GM23338 (cell line): ENCODE data around the gene SYT14. TPM values are rescaled to one million over a fixed set of nuclear protein-coding genes. Genes with fewer than 3 reads are reported as not detected.

Source experiments
- ATAC-seq: fragments of 200-7000 bp; cut with Tn5 transposase; 3 replicates; pipeline ENCODE4 v1.9.1; 2020
- DNase-seq: peaks from one replicate; pipeline ENCODE4 v3.0.0-alpha.2; 2015; ENCODE audit warnings: low spot score
- H2AFZ ChIP-seq: fragments of 200-600 bp; sonication (generic); 2 replicates; pipeline ENCODE4 v1.8.0; 2016; ENCODE audit warnings: antibody characterized with exemption, mild to moderate bottlenecking, moderate library complexity
- H3F3A ChIP-seq: fragments of 200-600 bp; sonication (generic); replicated peaks from 2 replicates; pipeline ENCODE4 v1.8.0; 2017; ENCODE audit warnings: antibody characterized with exemption, mixed run types, low read depth
- H3K27ac ChIP-seq: fragments of 200-600 bp; sonication (generic); 2 replicates; pipeline ENCODE4 v1.6.1; 2016; ENCODE audit warnings: low read depth
- H3K27me3 ChIP-seq: fragments of 200-600 bp; sonication (generic); 2 replicates; pipeline ENCODE4 v1.8.0; 2016; ENCODE audit warnings: mild to moderate bottlenecking, mixed run types, moderate library complexity; ENCODE audit not compliant: insufficient read depth
- H3K36me3 ChIP-seq: fragments of 200-600 bp; sonication (generic); 2 replicates; pipeline ENCODE4 v1.8.0; 2016; ENCODE audit warnings: mild to moderate bottlenecking; ENCODE audit not compliant: insufficient read depth
- H3K4me1 ChIP-seq: fragments of 200-600 bp; sonication (generic); 2 replicates; pipeline ENCODE4 v1.8.0; 2016; ENCODE audit warnings: mild to moderate bottlenecking, moderate library complexity; ENCODE audit not compliant: insufficient read depth
- H3K4me2 ChIP-seq: fragments of 200-600 bp; sonication (generic); 2 replicates; pipeline ENCODE4 v1.7.1; 2017; ENCODE audit warnings: mixed run types
- H3K4me3 ChIP-seq: fragments of 200-600 bp; sonication (generic); 2 replicates; pipeline ENCODE4 v1.6.1; 2016; ENCODE audit warnings: mixed run types
- H3K79me2 ChIP-seq: fragments of 200-600 bp; sonication (generic); replicated peaks from 2 replicates; pipeline ENCODE4 v1.8.0; 2017; ENCODE audit warnings: mild to moderate bottlenecking; ENCODE audit not compliant: insufficient read depth
- H3K9me2 ChIP-seq: fragments of 200-600 bp; sonication (generic); 2 replicates; pipeline ENCODE4 v1.8.0; 2017; ENCODE audit not compliant: insufficient read depth
- H4K20me1 ChIP-seq: fragments of 200-600 bp; sonication (generic); replicated peaks from 2 replicates; pipeline ENCODE4 v1.8.0; 2017; ENCODE audit warnings: mild to moderate bottlenecking; ENCODE audit not compliant: insufficient read depth
- H3K27ac Mint-ChIP-seq: 2 replicates; pipeline ENCODE4 v1.8.0; 2020; ENCODE audit warnings: inconsistent platforms, mild to moderate bottlenecking, moderate library complexity, mixed read lengths
- H3K27me3 Mint-ChIP-seq: 3 replicates; pipeline ENCODE4 v1.8.0; 2022; ENCODE audit warnings: low read depth, mild to moderate bottlenecking, moderate library complexity, mixed read lengths, inconsistent platforms; ENCODE audit not compliant: insufficient read depth, poor library complexity
- H3K36me3 Mint-ChIP-seq: 3 replicates; pipeline ENCODE4 v1.8.0; 2021; ENCODE audit warnings: low read depth, mild to moderate bottlenecking, inconsistent platforms, moderate library complexity, mixed read lengths
- H3K4me1 Mint-ChIP-seq: 3 replicates; pipeline ENCODE4 v1.8.0; 2020; ENCODE audit warnings: mild to moderate bottlenecking, inconsistent platforms, mixed read lengths
- H3K4me3 Mint-ChIP-seq: 3 replicates; pipeline ENCODE4 v1.8.0; 2021; ENCODE audit warnings: moderate library complexity, mild to moderate bottlenecking, inconsistent platforms, mixed read lengths
- H3K9me3 Mint-ChIP-seq: 3 replicates; pipeline ENCODE4 v1.8.0; 2020; ENCODE audit warnings: moderate library complexity, mild to moderate bottlenecking, inconsistent platforms, mixed read lengths
- CREB1 ChIP-seq: fragments of 250-450 bp; sonication (Bioruptor Pico); IDR thresholded peaks from 2 replicates; pipeline ENCODE4 v1.5.0; 2020; ENCODE audit warnings: low read depth, mild to moderate bottlenecking, moderate library complexity
- CTCF ChIP-seq, 2 experiments: fragments of 200-600 bp in 1 of 2; sonication (generic) in 1 of 2; conservative IDR thresholded peaks; 2 replicates each; pipeline versions ENCODE4 v1.5.1 to v1.6.1; 2016 to 2017; ENCODE audit warnings: antibody characterized with exemption in 2 of 2, low read depth in 2 of 2, mild to moderate bottlenecking in 2 of 2, moderate library complexity in 1 of 2
- EZH2 ChIP-seq: fragments of 200-600 bp; sonication (generic); IDR thresholded peaks from one replicate; pipeline ENCODE4 v1.8.0; 2017; ENCODE audit warnings: antibody characterized with exemption, mild to moderate bottlenecking, low read depth; ENCODE audit not compliant: unreplicated experiment
- EZH2phosphoT487 ChIP-seq: fragments of 200-600 bp; sonication (generic); IDR thresholded peaks from one replicate; pipeline ENCODE4 v1.8.1; 2018; ENCODE audit warnings: antibody characterized with exemption; ENCODE audit not compliant: unreplicated experiment
- JUNB ChIP-seq: IDR thresholded peaks from one replicate; pipeline ENCODE4 v1.6.1; 2016; ENCODE audit warnings: antibody characterized with exemption; ENCODE audit not compliant: unreplicated experiment
- POLR2AphosphoS5 ChIP-seq: IDR thresholded peaks from 2 replicates; pipeline ENCODE4 v1.6.1; 2016; ENCODE audit warnings: antibody characterized with exemption, low read depth
- REST ChIP-seq: IDR thresholded peaks from one replicate; pipeline ENCODE4 v1.6.1; 2018; ENCODE audit warnings: antibody characterized with exemption; ENCODE audit not compliant: unreplicated experiment
- STAT1 ChIP-seq: IDR thresholded peaks from one replicate; pipeline ENCODE4 v1.6.1; 2016; ENCODE audit warnings: antibody characterized with exemption; ENCODE audit not compliant: unreplicated experiment
- ZNF114 ChIP-seq: fragments of 250-450 bp; sonication (Bioruptor Pico); IDR thresholded peaks from 2 replicates; pipeline ENCODE4 v1.5.0; 2020; ENCODE audit warnings: mild to moderate bottlenecking, moderate library complexity
- ZNF331 ChIP-seq: fragments of 250-450 bp; sonication (Bioruptor Pico); IDR thresholded peaks from 2 replicates; pipeline ENCODE4 v1.5.0; 2020; ENCODE audit warnings: low read depth, mild to moderate bottlenecking, moderate library complexity
- ZNF462 ChIP-seq: fragments of 250-450 bp; sonication (Bioruptor Pico); IDR thresholded peaks from 2 replicates; pipeline ENCODE4 v1.5.0; 2020; ENCODE audit warnings: mild to moderate bottlenecking, moderate library complexity
- polyA plus RNA-seq: library from polyadenylated mRNA; unstranded; fragments of >200 nt; fragmentation: Nextera tagmentation; extraction: Ambion mirVana; gene quantifications from 2 replicates; pipeline ENCODE4 v1.2.1, GENCODE V29; 2016
- total RNA-seq: library from RNA; depleted of rRNA; stranded (reverse); fragments of >200 nt; shearing (Covaris generic); gene quantifications from 2 replicates; pipeline ENCODE4 v1.2.3, GENCODE V29; 2014

The SYT14 gene
- total and polyA plus RNA-seq, 2 experiments from 2014 or later, result 5.2 to 22.4 TPM

- TF ChIP-seq ZNF462 (CRISPR knock-in tag), result no peak
- no peak for TF ChIP-seq STAT1
- TF ChIP-seq CREB1 (CRISPR knock-in tag), result no peak
- TF ChIP-seq CTCF (conservative IDR thresholded peaks at IDR 0.05; ENCODE audit: low read depth in 2 of 2), result no peak
- no peak for TF ChIP-seq POLR2AphosphoS5
- no peak for TF ChIP-seq EZH2phosphoT487
Measured at GRCh38 chr1:209927466-209927865, 10.6 kb upstream of the SYT14 start (continued).

GRCh38 chr1:209929751-209930150, 8.3 kb upstream of the SYT14 start:
- H3K9me2 ChIP-seq, result no peaks in the 10 kb centered on the region
- H3K36me3 ChIP-seq, result no peaks in the 10 kb centered on the region
- no peak overlapping the region for H3K4me3 ChIP-seq
- H3K27ac ChIP-seq, result no peak overlapping the region
- no peak for ATAC-seq
- no peaks in the 10 kb centered on the region for H4K20me1 ChIP-seq
- Mint-ChIP-seq H3K27ac (no peak overlapping the region), H3K27me3 (no peaks in the 10 kb centered on the region), H3K4me1 (peaks cover 14% of the 10 kb centered on the region), H3K9me3 (no peaks in the 10 kb centered on the region), H3K4me3 (no peak overlapping the region), H3K36me3 (no peaks in the 10 kb centered on the region)
- no peaks in the 10 kb centered on the region for H3K79me2 ChIP-seq
- no peaks in the 10 kb centered on the region for H3K4me1 ChIP-seq
- H3K27me3 ChIP-seq, result no peaks in the 10 kb centered on the region
- no peak for DNase-seq
- H2AFZ ChIP-seq, result no peak overlapping the region
- H3K4me2 ChIP-seq, result no peak overlapping the region
- H3F3A ChIP-seq, result no peaks in the 10 kb centered on the region
- TF ChIP-seq STAT1, result no peak
- TF ChIP-seq REST, result no peak
- TF ChIP-seq ZNF331 (CRISPR knock-in tag), result no peak
- no peak for TF ChIP-seq EZH2
- no peak for TF ChIP-seq POLR2AphosphoS5
- TF ChIP-seq ZNF114 (CRISPR knock-in tag), result no peak
- TF ChIP-seq JUNB, result no peak
- TF ChIP-seq CTCF (conservative IDR thresholded peaks at IDR 0.05; ENCODE audit: low read depth in 2 of 2), result no peak
